C4-2B (cell line): ENCODE data around the gene NEURL2.

ENCODE experiments used
- H3K27ac ChIP-seq: fragments of 450-650 bp; 2 replicates; pipeline ENCODE4 v1.5.1; 2017
- CTCF ChIP-seq: fragments of 450-650 bp; conservative IDR thresholded peaks from 2 replicates; pipeline ENCODE4 v1.5.1; 2017; ENCODE audit warnings: mild to moderate bottlenecking
- ZFX ChIP-seq: fragments of 450-650 bp; IDR thresholded peaks from 2 replicates; pipeline ENCODE4 v1.6.1; 2017

Gene NEURL2

GRCh38 chr20:45841407-45842129 lies 49.4 kb downstream of the NEURL2 start:
- no peak overlapping the region for H3K27ac ChIP-seq
- TF ChIP-seq CTCF = no peak
- no peak for TF ChIP-seq ZFX

- no peak for TF ChIP-seq CTCF
- TF ChIP-seq ZFX = no peak
- no peak overlapping the region for H3K27ac ChIP-seq
Measured at GRCh38 chr20:45840700-45841198, 50.3 kb downstream of the NEURL2 start.
